Measurements from ENCODE around the gene SLC17A7. TPM values are rescaled to one million over a fixed set of nuclear protein-coding genes. Genes with fewer than 3 reads are reported as not detected.

The SLC17A7 gene
- total and polyA plus RNA-seq, 2 of the 13 experiments (the other 11 are each of a cell fraction or from before 2014, with no cell fraction given): 0.32 TPM; not detected in 1

GRCh38 chr19:49434907-49435583, 6.3 kb downstream of the SLC17A7 start (continued):
- TF ChIP-seq ZNF512B (CRISPR knock-in tag; IDR thresholded peaks at IDR 0.05; ENCODE audit: borderline replicate concordance) (no peak), SAFB2 (CRISPR knock-in tag; IDR thresholded peaks at IDR 0.05; ENCODE audit: borderline replicate concordance, low read depth) (no peak), ZNF850 (CRISPR knock-in tag; conservative IDR thresholded peaks at IDR 0.05) (no peak), ARNT2 (CRISPR knock-in tag; IDR thresholded peaks at IDR 0.05; ENCODE audit: low read depth) (no peak)

- ChIA-PET CTCF (ENCODE audit: low intra/inter-chr PET ratio, low total read pairs) (no interaction called here), POLR2A (no interaction called here)
- H3K4me1 ChIP-seq (ENCODE audit: insufficient read depth, low read length): peaks cover 3% of the 10 kb centered on the region
- intact Hi-C loops (cut with micrococcal nuclease; ENCODE audit: unreplicated experiment): no loop called here
- no peak for ATAC-seq
- H3K9me3 ChIP-seq (ENCODE audit: low read length): no peaks in the 10 kb centered on the region
- peaks cover 7 to 86% of the 10 kb centered on the region in 2 experiments; a peak in 4 of 5 replicates for H3K27me3 ChIP-seq (ENCODE audit: control insufficient read depth in 1 of 2, insufficient read depth in 2 of 2, low read length in 2 of 2)
- H3K36me3 ChIP-seq (replicated peaks in 1 of 2; ENCODE audit: control insufficient read depth in 1 of 2, insufficient read depth in 2 of 2, low read length in 2 of 2): no peaks in the 10 kb centered on the region
- no peak overlapping the region for H3K27ac ChIP-seq (ENCODE audit: extremely low read length, insufficient read depth, low read length)
- H3K79me2 ChIP-seq (ENCODE audit: insufficient read depth, low read length): no peaks in the 10 kb centered on the region
- no peaks in the 10 kb centered on the region for H4K20me1 ChIP-seq (ENCODE audit: insufficient read depth, low read length)
- no peak overlapping the region for H3K9ac ChIP-seq (ENCODE audit: insufficient read depth, low read depth, low read length)
- DNase-seq (ENCODE audit: low spot score): no peak
- no peak for FAIRE-seq
- no peak overlapping the region for H3K4me2 ChIP-seq (ENCODE audit: low read depth, low read length)
- no peak overlapping the region for H2AFZ ChIP-seq (ENCODE audit: low read length)
- 41% methylated on average over 31 of the region's 31 CpGs for WGBS (ENCODE audit: low lambda C conversion rate)
- in situ Hi-C loops (cut with HindIII; ENCODE audit: extremely low pct_ligation_motif_present, low pct_unique_long_range_greater_than_20kb): no loop called here
- no TSS peak for BruUV-seq (replicated peaks)
- H3K4me3 ChIP-seq (replicated peaks in 1 of 3; ENCODE audit: insufficient read depth in 1 of 3, low read depth in 2 of 3, low read length in 3 of 3): no peak overlapping the region
- TF ChIP-seq MBD4 (IDR thresholded peaks at IDR 0.05; ENCODE audit: borderline replicate concordance, low read length) (no peak), RCOR2 (CRISPR knock-in tag; IDR thresholded peaks at IDR 0.05) (no peak), MTA3 (CRISPR knock-in tag; IDR thresholded peaks at IDR 0.05) (no peak), JUND (CRISPR knock-in tag; IDR thresholded peaks at IDR 0.05) (no peak), ZNF10 (CRISPR knock-in tag; IDR thresholded peaks at IDR 0.05; ENCODE audit: borderline replicate concordance, low read depth) (no peak)
These were observed 8.0 kb downstream of the SLC17A7 start for GRCh38 chr19:49433240-49433901.
